ENCODE results near the gene TVP23B.
"Not testable (repeated sequence)": the region's sequence is repeated elsewhere in the genome, so short reads cannot be mapped to it uniquely, and the experiment has no call there.

- not testable (repeated sequence) for TF ChIP-seq POLR2A (IDR thresholded peaks at IDR 0.05; ENCODE audit: low read length); GATA1 (IDR thresholded peaks at IDR 0.05; ENCODE audit: low read depth, low read length)
Observed at GRCh38 chr17:18733350-18733749, 47.6 kb upstream of the TVP23B start.

Measured in erythroblast (primary cell).